Measurements from ENCODE around the gene BTBD8.

- TF ChIP-seq EP300 (IDR thresholded peaks at IDR 0.05), result no peak
- TF ChIP-seq CTCF (IDR thresholded peaks at IDR 0.05), result no peak
Observed at GRCh38 chr1:92076363-92076762, 3.8 kb upstream of the BTBD8 start.
